Non-pigmented ciliary epithelial cell (primary cell): ENCODE results near the gene EZH2.

ENCODE experiments used
- DNase-seq: peaks from one replicate; pipeline ENCODE4 v3.0.0-alpha.2; 2010; ENCODE audit warnings: low read depth

EZH2 gene

GRCh38 chr7:148884049-148884298 is at the start of gene EZH2:
EZH2 (minus strand) TSS chr7:148884291; CDS start chr7:148847298, 36,993 bp downstream.
- no peak for DNase-seq

- no peak for DNase-seq
These were observed 47.4 kb upstream of the EZH2 start for GRCh38 chr7:148931470-148931869.

- DNase-seq = no peak
These were observed 46.2 kb upstream of the EZH2 start for GRCh38 chr7:148930335-148930734.

- no peak for DNase-seq
These were observed 45.1 kb upstream of the EZH2 start for GRCh38 chr7:148929176-148929575.

GRCh38 chr7:148927123-148928045 is 43.3 kb upstream of the EZH2 start:
- no peak for DNase-seq

- DNase-seq = no peak
These were observed 41.7 kb upstream of the EZH2 start for GRCh38 chr7:148925836-148926235.

GRCh38 chr7:148924011-148924410 is 39.9 kb upstream of the EZH2 start:
- no peak for DNase-seq

- no peak for DNase-seq
These were observed 37.7 kb upstream of the EZH2 start for GRCh38 chr7:148921806-148922205.

GRCh38 chr7:148921189-148921588 is 37.1 kb upstream of the EZH2 start:
- no peak for DNase-seq

GRCh38 chr7:148919859-148920258 is 35.8 kb upstream of the EZH2 start:
- DNase-seq = no peak

GRCh38 chr7:148918058-148918596 is 34.0 kb upstream of the EZH2 start:
- DNase-seq = no peak

GRCh38 chr7:148916186-148916585 is 32.1 kb upstream of the EZH2 start:
- peak; percentile 42 for DNase-seq

- no peak for DNase-seq
These were observed 31.1 kb upstream of the EZH2 start for GRCh38 chr7:148915211-148915610.

- DNase-seq = peak; percentile 79
These were observed 30.2 kb upstream of the EZH2 start for GRCh38 chr7:148914208-148914777.

GRCh38 chr7:148912758-148913541 is 28.9 kb upstream of the EZH2 start:
- peak; percentile 3 for DNase-seq

- no peak for DNase-seq
These were observed 28.1 kb upstream of the EZH2 start for GRCh38 chr7:148912151-148912550.

- DNase-seq = no peak
These were observed 27.5 kb upstream of the EZH2 start for GRCh38 chr7:148911626-148912025.

- no peak for DNase-seq
These were observed 25.5 kb upstream of the EZH2 start for GRCh38 chr7:148909568-148909967.

GRCh38 chr7:148906707-148907498 is 22.8 kb upstream of the EZH2 start:
- no peak for DNase-seq

- DNase-seq = no peak
These were observed 21.1 kb upstream of the EZH2 start for GRCh38 chr7:148905093-148905666.

- DNase-seq = no peak
These were observed 19.4 kb upstream of the EZH2 start for GRCh38 chr7:148903504-148903903.

GRCh38 chr7:148901178-148901577 is 17.1 kb upstream of the EZH2 start:
- DNase-seq = no peak
